ENCODE data around the gene SMIM3.
A peak's percentile ranks its signal among the peaks of the same experiment; 100 is the strongest.

SMIM3 gene

GRCh38 chr5:150781706-150782614 is 3.4 kb downstream of the SMIM3 start:
- peak; percentile 26 for DNase-seq (ENCODE audit: low read depth)
- peak overlapping the region; percentile 83 for H3K4me3 ChIP-seq (ENCODE audit: low read depth, low read length)
- TF ChIP-seq CTCF (IDR thresholded peaks at IDR 0.05; ENCODE audit: low read depth, low read length): no peak
- no peak for TF ChIP-seq MYC (IDR thresholded peaks at IDR 0.05; ENCODE audit: low read depth, low read length)
- no peak for TF ChIP-seq MAX (IDR thresholded peaks at IDR 0.05; ENCODE audit: low read depth, low read length)
- no peak for TF ChIP-seq POLR2A (IDR thresholded peaks at IDR 0.05; ENCODE audit: extremely low read depth, insufficient read length)

GRCh38 chr5:150782850-150783249 is 4.3 kb downstream of the SMIM3 start:
- DNase-seq (ENCODE audit: low read depth): no peak
- peak overlapping the region; percentile 83 for H3K4me3 ChIP-seq (ENCODE audit: low read depth, low read length)
- no peak for TF ChIP-seq MYC (IDR thresholded peaks at IDR 0.05; ENCODE audit: low read depth, low read length)
- TF ChIP-seq MAX (IDR thresholded peaks at IDR 0.05; ENCODE audit: low read depth, low read length): no peak
- TF ChIP-seq POLR2A (IDR thresholded peaks at IDR 0.05; ENCODE audit: extremely low read depth, insufficient read length): no peak

GRCh38 chr5:150783422-150783928 is 4.9 kb downstream of the SMIM3 start:
- TF ChIP-seq MAX (IDR thresholded peaks at IDR 0.05; ENCODE audit: low read depth, low read length) (no peak), POLR2A (IDR thresholded peaks at IDR 0.05; ENCODE audit: extremely low read depth, insufficient read length) (no peak), MYC (IDR thresholded peaks at IDR 0.05; ENCODE audit: low read depth, low read length) (no peak), CTCF (IDR thresholded peaks at IDR 0.05; ENCODE audit: low read depth, low read length) (no peak)
- peak overlapping the region; percentile 83 for H3K4me3 ChIP-seq (ENCODE audit: low read depth, low read length)
- peak; percentile 94 for DNase-seq (ENCODE audit: low read depth)

GRCh38 chr5:150785950-150786349 is 7.4 kb downstream of the SMIM3 start:
- TF ChIP-seq MAX (IDR thresholded peaks at IDR 0.05; ENCODE audit: low read depth, low read length) (no peak), MYC (IDR thresholded peaks at IDR 0.05; ENCODE audit: low read depth, low read length) (no peak)
- no peak overlapping the region for H3K4me3 ChIP-seq (ENCODE audit: low read depth, low read length)
- no peak for DNase-seq (ENCODE audit: low read depth)

GRCh38 chr5:150786876-150787275 is 8.3 kb downstream of the SMIM3 start:
- peak overlapping the region; percentile 9 for H3K4me3 ChIP-seq (ENCODE audit: low read depth, low read length)
- DNase-seq (ENCODE audit: low read depth): no peak
- TF ChIP-seq MYC (IDR thresholded peaks at IDR 0.05; ENCODE audit: low read depth, low read length): no peak
- TF ChIP-seq POLR2A (IDR thresholded peaks at IDR 0.05; ENCODE audit: extremely low read depth, insufficient read length): no peak
- TF ChIP-seq MAX (IDR thresholded peaks at IDR 0.05; ENCODE audit: low read depth, low read length): no peak
- no peak for TF ChIP-seq CTCF (IDR thresholded peaks at IDR 0.05; ENCODE audit: low read depth, low read length)

- TF ChIP-seq POLR2A (IDR thresholded peaks at IDR 0.05; ENCODE audit: extremely low read depth, insufficient read length) (no peak), CTCF (IDR thresholded peaks at IDR 0.05; ENCODE audit: low read depth, low read length) (no peak), MAX (IDR thresholded peaks at IDR 0.05; ENCODE audit: low read depth, low read length) (no peak), MYC (IDR thresholded peaks at IDR 0.05; ENCODE audit: low read depth, low read length) (no peak)
- peak; percentile 64 for DNase-seq (ENCODE audit: low read depth)
- H3K4me3 ChIP-seq (ENCODE audit: low read depth, low read length): no peak overlapping the region
Measured at GRCh38 chr5:150787656-150788055, 9.1 kb downstream of the SMIM3 start.

Data from NB4 (cell line).